Suppressor macrophage treated with lipopolysaccharide for 1 hour (primary cell): Measurements from ENCODE around the gene IRAK1BP1.
A peak's percentile ranks its signal among the peaks of the same experiment; 100 is the strongest.
"Not testable (repeated sequence)": the region's sequence is repeated elsewhere in the genome, so short reads cannot be mapped to it uniquely, and the experiment has no call there.

Experiments used
- DNase-seq, 3 donors: peaks; one replicate each; pipeline ENCODE4 v3.0.0-alpha.2; 2020 to 2022

IRAK1BP1 gene

DNA sequence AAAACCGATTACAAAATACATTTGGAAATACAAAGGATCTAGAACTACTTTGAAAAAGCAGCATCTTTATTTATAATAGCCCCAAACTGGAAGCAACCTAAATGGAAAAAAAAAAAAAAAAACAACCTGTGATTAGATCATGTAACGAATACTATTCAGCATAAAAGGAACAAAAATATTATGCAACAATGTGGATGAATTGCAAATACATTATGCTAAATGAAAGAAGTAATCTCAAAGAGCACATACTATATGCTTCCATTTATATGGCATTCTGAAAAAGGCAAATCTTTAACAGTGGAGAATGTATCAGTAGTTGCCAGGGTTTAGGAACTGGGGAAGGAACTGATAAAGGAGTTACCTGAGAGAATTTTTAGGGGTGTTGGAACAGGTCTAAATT is 28.9 kb downstream of the IRAK1BP1 start:
- no peak for DNase-seq

DNA sequence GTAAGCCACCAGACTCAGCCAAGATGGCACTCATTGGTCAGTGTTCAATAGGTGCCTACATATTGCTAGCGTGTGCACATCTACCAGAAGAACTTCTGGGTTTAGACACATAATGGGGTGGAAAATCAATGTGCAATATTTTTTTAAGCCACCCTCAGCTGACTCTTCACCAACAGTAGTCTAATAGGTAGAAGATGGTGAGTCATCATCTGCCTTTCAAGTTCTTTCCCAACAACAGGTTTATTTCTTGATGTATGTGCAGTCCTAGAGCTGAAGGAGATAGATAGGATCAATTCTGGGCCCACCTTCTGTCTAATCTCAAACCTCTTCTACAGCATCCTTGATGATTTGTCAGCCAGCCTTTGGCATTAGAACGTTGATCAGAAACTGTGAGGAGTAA is 41.3 kb downstream of the IRAK1BP1 start:
- no peak for DNase-seq

DNA sequence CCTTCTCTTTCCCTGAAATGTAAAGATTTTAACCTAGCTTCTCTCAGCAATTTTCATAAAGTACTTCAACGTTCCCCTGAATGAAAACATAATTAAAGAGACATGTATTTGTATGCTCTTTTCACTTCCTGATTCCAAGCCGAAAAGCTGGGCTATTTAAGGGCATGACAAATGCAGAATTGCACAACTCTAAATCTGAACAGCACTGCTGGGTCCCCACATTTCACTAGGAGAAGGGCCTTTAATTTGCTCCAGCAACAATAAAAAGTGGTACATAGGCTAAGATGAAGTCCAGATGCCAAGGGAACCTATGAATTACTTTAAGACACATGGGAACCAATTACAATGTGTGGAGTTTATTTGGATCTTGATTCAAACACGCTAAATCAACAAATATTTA is 42.0 kb downstream of the IRAK1BP1 start:
- DNase-seq = peak; percentile 63 to 86 (median 75)

DNA sequence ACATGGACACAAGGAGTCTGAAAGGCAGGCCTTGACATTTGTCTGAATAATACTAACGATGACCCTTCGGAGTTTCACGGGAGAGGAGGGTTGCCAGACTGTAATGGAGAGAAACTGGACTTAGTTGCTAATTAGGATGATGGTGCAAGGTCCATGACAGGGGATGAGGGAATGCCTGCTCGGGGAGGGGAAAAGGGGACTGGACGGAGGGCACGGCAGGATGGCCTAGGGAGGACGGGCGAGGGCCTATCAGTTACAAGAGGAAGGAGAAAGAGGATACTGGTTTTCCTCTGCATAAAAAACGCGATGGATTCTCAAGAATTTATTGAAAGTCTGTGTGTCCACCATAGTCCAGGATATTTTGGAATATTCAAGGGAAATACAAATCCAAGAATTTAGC is 42.7 kb downstream of the IRAK1BP1 start:
- no peak for DNase-seq

DNA sequence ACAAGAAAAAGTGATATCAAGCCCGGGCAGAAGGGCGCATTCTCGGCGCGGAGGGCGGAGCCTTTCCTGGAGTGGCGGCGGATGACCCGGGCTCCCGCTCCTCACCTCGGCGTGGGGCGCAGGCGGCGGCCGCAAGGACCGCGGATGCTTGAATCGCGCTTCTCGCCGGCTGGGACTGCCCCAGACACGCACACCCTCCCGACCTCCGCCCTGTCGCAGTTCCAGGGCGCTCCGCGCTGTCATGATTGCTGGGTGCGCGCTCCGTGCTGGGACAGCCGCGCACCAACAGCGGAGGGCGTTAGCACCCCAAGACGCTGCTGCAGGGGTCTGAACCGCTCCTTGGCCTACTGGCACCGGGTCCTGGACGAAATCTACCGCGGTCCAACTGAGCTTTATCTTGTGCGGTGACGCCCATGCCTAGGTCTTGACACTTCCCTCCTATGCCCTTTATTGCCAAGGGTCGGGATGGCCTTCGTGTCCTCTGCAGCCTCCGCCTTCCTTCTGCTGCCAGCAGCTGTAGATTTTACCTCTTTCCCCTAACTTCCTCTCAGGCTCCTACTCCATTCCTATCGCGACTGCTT is 43.3 kb downstream of the IRAK1BP1 start:
- peak in 2 of 3 donors; percentile 27 to 45 for DNase-seq

DNA sequence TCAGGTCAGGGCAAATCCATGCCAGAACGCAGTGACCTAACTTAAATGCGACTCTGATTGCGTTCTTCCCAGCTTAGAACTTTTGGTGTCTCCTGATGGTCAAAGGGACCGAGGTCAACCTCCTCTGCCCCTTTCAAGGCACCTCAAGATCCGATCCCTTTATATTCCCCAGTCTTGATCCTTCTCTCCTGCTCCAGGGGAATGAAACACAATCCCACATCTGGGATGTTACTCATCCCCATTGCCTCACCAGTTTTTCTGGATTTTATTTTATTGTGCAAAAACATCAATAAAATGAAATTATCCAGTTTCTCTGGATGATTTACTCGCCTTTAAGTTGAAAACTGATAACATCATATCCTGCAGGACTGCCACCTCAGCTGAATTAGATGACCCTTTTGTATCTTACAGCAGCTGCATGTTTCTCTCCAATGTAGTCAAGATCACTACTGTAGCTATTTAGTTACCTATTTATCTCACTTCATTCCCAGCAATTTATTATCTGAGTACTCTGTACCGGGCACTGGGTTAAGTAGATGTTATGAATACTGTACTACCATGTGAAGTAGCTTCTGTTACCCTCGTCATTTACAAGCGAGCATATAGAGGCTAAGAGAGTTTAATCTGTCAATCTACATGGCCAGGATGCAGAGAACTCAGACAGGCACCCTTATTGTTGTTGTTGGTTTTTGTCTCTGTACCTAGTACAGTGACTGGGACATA is 44.0 kb downstream of the IRAK1BP1 start:
- no peak for DNase-seq

DNA sequence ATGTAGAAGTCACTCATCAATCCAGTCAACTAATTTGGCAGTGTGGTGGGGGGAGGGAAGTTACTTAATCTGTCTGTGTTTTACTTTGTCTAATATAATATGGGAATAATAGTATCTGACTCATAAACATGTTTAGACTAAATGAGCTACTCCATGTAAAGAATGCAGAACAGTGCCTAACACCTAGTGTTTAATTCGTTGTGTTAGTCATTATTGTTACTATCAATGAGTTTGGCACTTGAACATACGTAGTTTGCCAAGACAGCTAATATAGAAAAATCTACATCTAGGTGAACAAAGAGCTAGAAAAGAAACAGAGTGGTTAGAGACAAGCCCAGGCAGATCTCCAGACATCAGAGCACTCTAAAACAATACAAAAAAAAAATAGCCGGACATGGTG is 49.1 kb downstream of the IRAK1BP1 start:
- no peak for DNase-seq

DNA sequence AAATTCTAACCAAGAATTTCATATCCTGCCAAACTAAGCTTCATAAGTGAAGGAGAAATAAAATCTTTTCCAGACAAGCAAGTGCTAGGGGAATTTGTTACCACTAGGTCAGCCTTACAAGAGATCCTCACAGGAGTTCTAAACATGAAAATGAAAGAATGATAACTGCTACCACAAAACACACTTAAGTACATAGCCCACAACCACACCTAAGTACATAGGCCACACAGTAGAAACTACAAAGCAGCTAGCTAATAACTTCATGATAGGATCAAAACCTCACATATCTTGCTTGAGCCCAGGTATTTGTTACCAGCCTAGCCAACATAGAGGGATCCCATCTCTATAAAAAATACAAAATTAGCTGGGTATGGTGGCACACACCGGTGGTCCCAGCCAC is 50.4 kb downstream of the IRAK1BP1 start:
- DNase-seq = no peak

DNA sequence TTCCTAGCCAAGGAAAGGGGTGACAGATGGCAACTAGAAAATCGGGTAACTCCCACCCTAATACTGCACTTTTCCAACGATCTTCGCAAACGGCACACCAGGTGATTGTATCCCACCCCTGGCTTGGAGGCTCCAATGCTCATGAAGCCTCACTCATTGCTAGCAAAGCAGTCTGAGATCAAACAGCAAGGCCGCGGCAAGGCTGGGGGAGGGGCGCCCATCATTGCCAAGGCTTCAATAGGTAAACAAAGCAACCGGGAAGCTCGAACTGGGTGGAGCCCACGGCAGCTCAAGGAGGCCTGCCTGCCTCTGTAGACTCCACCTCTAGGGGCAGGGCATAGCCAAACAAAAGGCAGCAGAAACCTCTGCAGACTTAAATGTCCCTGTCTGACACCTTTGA is 53.8 kb downstream of the IRAK1BP1 start:
- DNase-seq = not testable (repeated sequence)

DNA sequence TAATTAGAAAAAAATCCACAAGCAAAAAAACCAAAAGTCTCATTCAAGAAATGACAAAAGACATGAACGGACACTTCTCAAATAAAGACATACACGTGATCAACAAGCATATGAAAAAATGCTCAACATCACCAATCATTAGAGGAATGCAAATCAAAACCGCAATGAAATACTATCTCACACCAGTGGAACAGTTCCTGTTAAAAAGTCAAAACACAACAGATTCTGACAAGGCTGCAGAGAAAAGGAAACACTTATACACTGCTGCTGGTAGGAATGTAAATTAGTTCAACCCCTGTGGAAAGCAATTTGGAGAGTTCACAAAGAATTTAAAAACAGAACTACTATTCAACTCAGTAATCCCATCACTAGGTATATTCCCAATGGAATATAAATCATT is 58.0 kb downstream of the IRAK1BP1 start:
- no peak for DNase-seq

DNA sequence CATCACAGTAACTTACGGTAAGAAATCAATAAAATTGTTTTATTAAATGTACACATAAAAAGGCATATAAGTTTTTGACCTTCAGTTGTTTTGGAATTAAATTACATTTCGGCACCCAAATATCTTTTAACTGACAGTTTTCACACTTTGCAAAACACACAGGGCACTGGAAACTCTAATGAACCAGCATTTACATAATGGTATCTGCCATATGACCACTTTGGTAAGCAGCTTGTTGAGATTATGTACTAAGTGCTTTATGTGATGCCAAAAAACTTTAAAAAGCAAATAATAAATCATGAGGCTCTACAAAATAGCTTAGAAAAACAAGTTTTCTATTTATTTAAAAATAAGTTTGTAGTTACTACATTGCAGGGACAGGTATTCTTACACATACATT is 68.2 kb downstream of the IRAK1BP1 start:
- no peak for DNase-seq

DNA sequence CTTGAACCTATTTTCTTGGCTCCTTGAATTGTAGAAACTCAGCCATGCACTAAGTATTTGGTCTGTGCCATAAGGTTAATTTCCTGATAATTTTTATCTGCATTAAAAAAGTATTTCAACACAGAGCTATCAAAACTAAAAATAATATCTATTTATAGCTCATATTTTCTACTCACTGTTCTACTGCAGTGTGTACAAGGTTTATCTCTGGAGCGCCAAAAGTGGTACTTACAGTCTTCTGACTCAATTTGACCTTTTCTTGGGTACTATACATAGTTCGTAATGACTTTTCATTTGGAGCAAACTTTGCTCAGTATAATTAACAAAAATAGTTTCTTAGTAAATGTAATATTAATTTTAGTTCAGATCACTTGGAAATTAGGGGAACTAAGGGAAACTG is 69.2 kb downstream of the IRAK1BP1 start:
- DNase-seq = no peak

DNA sequence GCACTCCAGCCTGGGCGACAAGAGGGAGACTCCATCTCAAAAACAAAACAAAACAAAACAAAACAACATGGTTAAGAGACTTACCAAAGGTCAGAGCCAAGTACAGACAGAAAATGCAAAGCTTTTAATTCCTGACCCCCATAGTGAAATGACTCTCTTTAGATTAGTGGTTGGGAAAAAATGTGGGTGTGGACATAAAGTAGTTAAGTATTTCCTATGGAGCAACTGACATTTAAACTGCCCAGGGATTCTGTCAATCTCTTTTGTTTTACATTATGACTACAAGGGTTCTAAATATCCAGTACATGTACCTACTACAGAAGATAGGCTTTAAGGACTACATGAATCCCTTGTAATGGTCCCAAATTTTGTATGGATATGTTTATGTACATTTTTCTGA is 75.1 kb downstream of the IRAK1BP1 start:
- DNase-seq = no peak

DNA sequence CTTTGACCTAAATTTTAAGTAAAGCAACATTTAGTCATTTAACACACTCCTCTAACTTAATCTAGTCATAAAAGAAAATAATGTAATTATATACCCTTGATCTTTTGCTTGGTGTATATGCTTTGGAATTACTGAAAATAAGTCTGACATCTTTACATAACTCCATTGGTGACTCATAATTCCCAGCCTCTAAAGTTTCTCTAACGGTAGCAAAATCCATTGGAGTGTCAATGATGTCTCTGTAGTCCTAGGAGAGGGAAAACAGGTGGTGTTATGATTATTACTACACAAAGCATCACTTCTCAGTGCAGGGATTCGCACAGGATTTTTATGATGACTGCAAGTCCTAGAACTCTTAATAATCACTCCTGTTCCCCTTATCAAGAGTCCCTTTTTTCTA is 80.2 kb downstream of the IRAK1BP1 start:
- DNase-seq = no peak

DNA sequence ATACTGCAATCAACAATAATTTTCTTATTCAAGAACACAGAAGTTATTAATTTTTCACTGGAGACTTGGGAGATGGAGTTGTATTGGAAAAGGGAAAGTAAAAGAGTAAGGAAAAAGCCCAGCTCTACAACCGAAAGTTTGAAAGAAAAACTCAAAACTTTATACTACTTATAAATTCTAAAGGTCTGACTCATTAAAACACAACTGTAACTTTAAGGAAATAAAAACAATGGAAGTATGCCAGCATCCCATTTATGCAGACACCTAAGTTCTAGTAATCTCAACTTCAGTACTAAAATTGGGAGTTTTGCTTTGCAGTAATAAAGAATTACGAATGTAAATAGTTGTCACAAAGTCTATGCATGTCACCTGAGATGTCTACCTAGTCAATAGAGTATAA is 80.6 kb downstream of the IRAK1BP1 start:
- no peak for DNase-seq

DNA sequence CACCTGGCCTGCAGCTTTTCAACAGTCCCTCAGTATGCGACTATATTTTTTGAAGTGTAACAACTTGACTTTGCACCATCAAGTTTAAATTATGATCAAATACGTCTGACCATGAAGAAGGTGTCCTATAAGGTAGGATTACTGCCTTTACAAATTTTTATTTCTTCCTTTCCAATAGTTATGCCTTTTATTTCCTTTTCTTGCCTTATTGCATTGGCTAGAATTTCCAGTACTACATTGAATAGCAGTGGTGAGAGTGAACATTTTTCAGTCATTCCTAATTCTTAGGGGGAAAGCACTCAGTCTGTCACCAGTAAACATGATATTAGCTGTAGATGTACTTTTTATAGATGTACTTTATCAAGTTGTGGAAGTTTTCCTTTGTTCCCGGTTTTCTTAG is 81.4 kb downstream of the IRAK1BP1 start:
- DNase-seq = no peak

DNA sequence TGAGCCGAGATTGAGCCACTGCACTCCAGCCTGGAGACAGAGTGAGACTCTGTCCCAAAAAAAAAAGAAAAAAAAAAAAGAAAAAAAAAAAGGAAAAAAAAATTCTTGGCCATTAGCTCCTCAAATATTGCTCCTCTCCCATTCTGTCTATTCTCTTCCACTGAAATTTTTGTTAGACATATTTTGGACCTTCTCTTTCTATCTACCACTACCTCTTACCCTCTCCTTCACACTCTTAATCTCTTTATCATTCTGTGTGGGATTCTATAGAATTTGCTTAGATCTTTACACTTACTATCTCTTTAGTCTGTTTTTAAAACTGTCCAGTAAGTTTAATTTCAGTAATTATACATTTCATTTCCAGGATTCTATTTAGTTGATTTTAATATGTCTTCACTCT is 85.0 kb downstream of the IRAK1BP1 start:
- DNase-seq = no peak
